BJ (cell line): Measurements from ENCODE around the gene MYO18A. TPM values are rescaled to one million over a fixed set of nuclear protein-coding genes. Genes with fewer than 3 reads are reported as not detected.

Source experiments
- CTCF ChIA-PET: fragments of 350-600 bp; formaldehyde crosslinking; extraction: SDS; loops from one replicate; lab custom pipeline; 2021; ENCODE audit warnings: antibody characterized with exemption, inconsistent platforms; lab: Yijun Ruan, JAX
- POLR2A ChIA-PET: fragments of 300-600 bp; sonication (Branson Sonifier 250); formaldehyde crosslinking; extraction: SDS; loops from one replicate; lab custom pipeline; 2021; ENCODE audit warnings: antibody characterized with exemption; lab: Charles Lee
- DNase-seq: peaks from one replicate; pipeline ENCODE4 v3.0.0-alpha.2; 2011; ENCODE audit warnings: low read depth
- H3K27me3 ChIP-seq: 2 replicates; pipeline ENCODE4 v1.6.0; 2011; ENCODE audit warnings: low read length; ENCODE audit not compliant: control insufficient read depth, insufficient read depth
- H3K36me3 ChIP-seq: 2 replicates; pipeline ENCODE4 v1.5.1; 2011; ENCODE audit warnings: low read length; ENCODE audit not compliant: control insufficient read depth, insufficient read depth
- H3K4me3 ChIP-seq: 2 replicates; pipeline ENCODE4 v1.5.1; 2011; ENCODE audit warnings: low read depth, mild to moderate bottlenecking, control low read depth, low read length
- CTCF ChIP-seq: IDR thresholded peaks from 2 replicates; pipeline ENCODE4 v1.5.1; 2011; ENCODE audit warnings: low read depth, mild to moderate bottlenecking, control low read depth, inconsistent platforms, low read length, moderate library complexity; ENCODE audit not compliant: insufficient read depth
- polyA plus RNA-seq: library from polyadenylated mRNA; depleted of rRNA; stranded (reverse); fragments of >200 nt; gene quantifications from 2 replicates; pipeline ENCODE4 v1.2.3, GENCODE V29; 2011

MYO18A gene
- polyA plus RNA-seq, 1 experiment, result 12.0 TPM

DNA sequence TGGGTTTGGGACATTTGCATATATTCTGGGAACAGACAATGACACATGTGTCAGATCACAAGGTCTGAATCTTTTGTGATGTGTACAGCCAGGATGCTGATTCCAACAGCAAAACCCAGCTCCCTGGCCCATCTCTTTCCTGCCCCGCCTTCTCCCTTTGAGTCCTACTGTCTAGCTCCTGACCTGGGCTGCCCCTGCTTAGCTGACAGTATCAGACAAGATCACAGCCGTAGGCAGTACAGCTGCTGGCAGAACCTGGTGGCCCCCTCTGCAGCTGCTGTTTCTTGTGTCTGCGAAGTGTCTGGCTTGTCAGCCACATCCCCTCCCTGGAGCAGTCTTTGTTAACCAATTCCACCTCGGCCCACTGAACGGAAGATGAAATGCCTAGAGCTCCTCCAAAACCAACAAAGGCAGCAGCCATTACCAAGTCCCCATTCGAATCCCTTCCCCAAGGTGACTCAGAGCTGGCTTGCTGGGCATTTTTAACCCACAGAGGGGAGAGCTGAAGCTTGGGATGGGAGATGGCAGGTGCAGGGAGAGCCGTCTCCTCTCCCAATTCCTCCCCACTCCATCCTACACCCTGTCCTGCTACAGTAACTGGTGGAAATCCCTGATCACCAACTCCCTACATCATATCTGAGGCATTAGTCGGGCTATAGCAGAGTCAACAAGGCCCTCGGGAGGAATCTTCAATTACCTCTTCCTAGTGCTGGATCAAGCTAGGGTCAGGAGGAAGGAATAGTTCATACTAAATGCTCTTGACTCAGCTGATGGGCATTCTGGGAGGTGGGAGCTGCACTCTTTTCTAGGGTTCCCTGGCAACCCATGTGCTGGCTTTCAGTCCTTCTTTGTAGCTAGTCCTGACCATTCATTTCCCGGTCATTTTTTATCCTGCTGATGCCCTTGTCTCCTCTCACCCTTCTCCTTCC lies 131.5 kb downstream of the MYO18A start:
- CTCF ChIA-PET, result interaction anchor here (1.0 to 1.6 kb wide), 4 partner anchors 20 to 67 kb away, joined by 3 to 7 read pairs (median 4); no protein-coding TSS in a partner anchor

DNA sequence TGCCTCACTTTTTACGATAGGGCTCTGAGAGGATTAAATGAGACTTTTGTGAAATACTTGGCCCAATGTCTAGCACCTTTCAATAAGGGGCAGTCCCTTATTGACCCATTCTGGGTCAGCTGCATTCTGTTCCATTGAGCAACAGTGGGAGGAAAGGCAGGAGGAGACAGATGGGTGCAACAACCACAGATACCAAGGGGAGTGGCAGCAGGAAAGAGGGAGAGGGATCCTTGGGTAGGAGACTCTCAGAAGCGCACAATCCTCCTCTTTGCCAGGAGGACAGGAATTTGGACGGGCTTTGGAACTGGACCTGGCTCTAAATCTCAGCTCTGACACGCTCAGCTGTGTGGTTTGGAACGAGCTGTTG lies 133.7 kb downstream of the MYO18A start:
- Histone ChIP-seq H3K36me3 (no peaks in the 10 kb centered on the region), H3K27me3 (peaks cover 13% of the 10 kb centered on the region), H3K4me3 (no peak overlapping the region)
- POLR2A ChIA-PET, result no interaction called here
- CTCF ChIA-PET, result no interaction called here
- TF ChIP-seq CTCF, result no peak
- DNase-seq, result no peak

More for the DNA sequence above, 131.5 kb downstream of the MYO18A start:
- Histone ChIP-seq H3K4me3 (no peak overlapping the region), H3K36me3 (no peaks in the 10 kb centered on the region), H3K27me3 (peaks cover 12% of the 10 kb centered on the region)
- POLR2A ChIA-PET, result no interaction called here
- DNase-seq, result no peak
- no peak for TF ChIP-seq CTCF

GRCh38 chr17:29045734-29046472 lies 134.3 kb downstream of the MYO18A start:
- no peak for DNase-seq
- CTCF ChIA-PET, result no interaction called here

GRCh38 chr17:29045026-29045425 lies 135.2 kb downstream of the MYO18A start:
- TF ChIP-seq CTCF, result no peak
- CTCF ChIA-PET, result no interaction called here

More at GRCh38 chr17:29045734-29046472, 134.3 kb downstream of the MYO18A start:
- peaks cover 13% of the 10 kb centered on the region for H3K27me3 ChIP-seq
- no peak overlapping the region for H3K4me3 ChIP-seq
- POLR2A ChIA-PET, result no interaction called here
- no peak for TF ChIP-seq CTCF
- no peaks in the 10 kb centered on the region for H3K36me3 ChIP-seq

More at GRCh38 chr17:29045026-29045425, 135.2 kb downstream of the MYO18A start:
- POLR2A ChIA-PET, result no interaction called here
- H3K4me3 ChIP-seq, result no peak overlapping the region
- DNase-seq, result no peak
- H3K36me3 ChIP-seq, result no peaks in the 10 kb centered on the region
- peaks cover 11% of the 10 kb centered on the region for H3K27me3 ChIP-seq
